ENCODE results near the gene APCDD1L. TPM values are rescaled to one million over a fixed set of nuclear protein-coding genes. Genes with fewer than 3 reads are reported as not detected.

APCDD1L gene
- total RNA-seq, 4 donors from 2014 or later = 0.23 to 1.2 (median 1.1) TPM

DNA sequence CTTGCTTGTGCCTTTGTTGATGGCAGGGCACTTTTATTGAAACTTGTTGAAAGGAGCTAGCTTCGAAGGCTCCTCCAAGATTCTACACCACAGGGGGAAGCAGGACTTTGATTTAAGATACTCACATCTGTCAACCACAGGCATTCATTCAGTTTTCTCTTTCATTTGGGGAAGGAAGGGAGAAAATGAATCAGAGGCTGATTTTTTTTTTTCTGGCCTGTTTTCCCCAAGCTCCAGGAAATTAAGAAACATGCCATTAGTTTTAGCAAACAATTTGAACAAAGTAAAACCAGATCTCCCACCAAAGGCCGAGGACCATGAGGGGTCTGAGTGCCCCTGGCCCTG, 8.7 kb upstream of the APCDD1L start:
- WGBS = 48% methylated on average over 2 of the region's 2 CpGs

GRCh38 chr20:58523072-58523970, 8.1 kb upstream of the APCDD1L start:
- no peak for DNase-seq (ENCODE audit: low spot score in 2 of 2)
- H3K27me3 ChIP-seq = no peaks in the 10 kb centered on the region
- no peak overlapping the region for H3K4me3 ChIP-seq
- peaks cover 6% of the 10 kb centered on the region for H3K9me3 ChIP-seq
- no peak for TF ChIP-seq POLR2A (IDR thresholded peaks at IDR 0.05)
- no peaks in the 10 kb centered on the region for H3K4me1 ChIP-seq
- no peaks in the 10 kb centered on the region for H3K36me3 ChIP-seq
- no peak overlapping the region for H3K27ac ChIP-seq
- WGBS = 60% methylated on average over 19 of the region's 19 CpGs

More for the DNA sequence above, 8.7 kb upstream of the APCDD1L start:
- Histone ChIP-seq H3K4me3 (no peak overlapping the region), H3K36me3 (no peaks in the 10 kb centered on the region), H3K9me3 (peaks cover 6% of the 10 kb centered on the region), H3K27me3 (no peaks in the 10 kb centered on the region), H3K4me1 (no peaks in the 10 kb centered on the region), H3K27ac (no peak overlapping the region)
- no peak for TF ChIP-seq POLR2A (IDR thresholded peaks at IDR 0.05)
- TF ChIP-seq EP300 (IDR thresholded peaks at IDR 0.05) = no peak
- no peak for TF ChIP-seq POLR2AphosphoS5 (IDR thresholded peaks at IDR 0.05)
- TF ChIP-seq, protein P1, sequence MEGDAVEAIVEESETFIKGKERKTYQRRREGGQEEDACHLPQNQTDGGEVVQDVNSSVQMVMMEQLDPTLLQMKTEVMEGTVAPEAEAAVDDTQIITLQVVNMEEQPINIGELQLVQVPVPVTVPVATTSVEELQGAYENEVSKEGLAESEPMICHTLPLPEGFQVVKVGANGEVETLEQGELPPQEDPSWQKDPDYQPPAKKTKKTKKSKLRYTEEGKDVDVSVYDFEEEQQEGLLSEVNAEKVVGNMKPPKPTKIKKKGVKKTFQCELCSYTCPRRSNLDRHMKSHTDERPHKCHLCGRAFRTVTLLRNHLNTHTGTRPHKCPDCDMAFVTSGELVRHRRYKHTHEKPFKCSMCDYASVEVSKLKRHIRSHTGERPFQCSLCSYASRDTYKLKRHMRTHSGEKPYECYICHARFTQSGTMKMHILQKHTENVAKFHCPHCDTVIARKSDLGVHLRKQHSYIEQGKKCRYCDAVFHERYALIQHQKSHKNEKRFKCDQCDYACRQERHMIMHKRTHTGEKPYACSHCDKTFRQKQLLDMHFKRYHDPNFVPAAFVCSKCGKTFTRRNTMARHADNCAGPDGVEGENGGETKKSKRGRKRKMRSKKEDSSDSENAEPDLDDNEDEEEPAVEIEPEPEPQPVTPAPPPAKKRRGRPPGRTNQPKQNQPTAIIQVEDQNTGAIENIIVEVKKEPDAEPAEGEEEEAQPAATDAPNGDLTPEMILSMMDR (IDR thresholded peaks at IDR 0.05) = no peak
- DNase-seq (ENCODE audit: low spot score in 2 of 2) = no peak

GRCh38 chr20:58522666-58523065, 7.5 kb upstream of the APCDD1L start:
- Histone ChIP-seq H3K27ac (no peak overlapping the region), H3K27me3 (no peaks in the 10 kb centered on the region), H3K4me3 (no peak overlapping the region), H3K4me1 (no peaks in the 10 kb centered on the region), H3K36me3 (no peaks in the 10 kb centered on the region), H3K9me3 (peaks cover 6% of the 10 kb centered on the region)
- 47% methylated on average over 3 of the region's 3 CpGs for WGBS
- TF ChIP-seq, protein P1 (IDR thresholded peaks at IDR 0.05) = no peak
- no peak for TF ChIP-seq EP300 (IDR thresholded peaks at IDR 0.05)
- no peak for TF ChIP-seq POLR2A (IDR thresholded peaks at IDR 0.05)
- TF ChIP-seq POLR2AphosphoS5 (IDR thresholded peaks at IDR 0.05) = no peak
- no peak for DNase-seq (ENCODE audit: low spot score in 2 of 2)

GRCh38 chr20:58521763-58522162, 6.6 kb upstream of the APCDD1L start:
- no peak for DNase-seq (ENCODE audit: low spot score in 2 of 2)
- Histone ChIP-seq H3K4me1 (no peaks in the 10 kb centered on the region), H3K36me3 (no peaks in the 10 kb centered on the region), H3K27me3 (no peaks in the 10 kb centered on the region), H3K27ac (no peak overlapping the region), H3K4me3 (no peak overlapping the region), H3K9me3 (peaks cover under 1% of the 10 kb centered on the region)
- no peak for TF ChIP-seq EP300 (IDR thresholded peaks at IDR 0.05)
- TF ChIP-seq, protein P1 (IDR thresholded peaks at IDR 0.05) = no peak
- TF ChIP-seq POLR2A (IDR thresholded peaks at IDR 0.05) = no peak
- TF ChIP-seq POLR2AphosphoS5 (IDR thresholded peaks at IDR 0.05) = no peak
- 81% methylated on average over 10 of the region's 10 CpGs for WGBS

DNA sequence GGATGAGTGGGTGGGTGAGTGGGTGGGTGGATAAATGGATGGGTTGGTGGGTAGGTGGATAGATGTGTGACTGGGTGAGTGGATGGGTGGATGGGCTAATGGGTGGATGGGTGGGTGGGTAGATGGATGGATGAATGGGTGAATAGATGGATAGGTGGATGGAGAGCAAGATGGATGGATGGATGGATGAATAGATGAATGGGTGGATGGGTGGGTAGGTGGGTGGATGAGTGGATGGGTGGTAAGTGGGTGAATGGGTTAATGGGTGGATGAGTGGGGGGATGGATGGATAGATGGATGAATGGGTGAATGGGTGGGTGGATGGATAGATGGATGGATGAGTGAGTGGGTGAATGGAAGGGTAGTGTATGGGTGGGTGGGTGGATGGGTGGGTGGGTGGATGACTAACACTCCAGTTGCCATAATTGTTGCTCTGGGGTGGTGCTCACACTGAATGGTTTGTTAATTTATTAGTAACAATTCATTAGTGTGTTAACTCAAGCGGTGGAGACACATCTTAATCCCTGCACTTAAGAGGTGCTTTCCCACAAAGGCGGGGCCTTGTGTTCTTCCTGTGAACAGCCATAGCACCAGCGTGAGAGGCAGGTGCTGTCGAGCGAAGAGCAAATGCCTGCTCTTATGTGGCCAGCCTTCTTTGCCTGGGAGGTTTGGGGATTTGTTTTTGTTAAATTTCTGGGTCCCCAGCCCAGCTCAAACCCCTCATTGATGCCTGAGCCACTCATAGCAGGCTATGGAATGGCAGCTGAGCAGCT, 4.9 kb upstream of the APCDD1L start:
- TF ChIP-seq POLR2AphosphoS5 (IDR thresholded peaks at IDR 0.05) (no peak), EP300 (IDR thresholded peaks at IDR 0.05) (no peak), POLR2A (IDR thresholded peaks at IDR 0.05) (no peak)
- TF ChIP-seq, protein P1 (IDR thresholded peaks at IDR 0.05) = no peak
- DNase-seq (ENCODE audit: low spot score in 2 of 2) = no peak
- H3K27me3 ChIP-seq = peaks cover 12% of the 10 kb centered on the region
- H3K36me3 ChIP-seq = no peaks in the 10 kb centered on the region
- no peaks in the 10 kb centered on the region for H3K9me3 ChIP-seq
- no peak overlapping the region for H3K27ac ChIP-seq
- 64% methylated on average over 5 of the region's 5 CpGs for WGBS
- H3K4me1 ChIP-seq = peaks cover 7% of the 10 kb centered on the region
- H3K4me3 ChIP-seq = no peak overlapping the region

All from suprapubic skin (tissue), 4 donors.